Measurements from ENCODE around the gene CLCN4. TPM values are rescaled to one million over a fixed set of nuclear protein-coding genes. Genes with fewer than 3 reads are reported as not detected.

CLCN4 gene
- total and polyA plus RNA-seq, 4 experiments from 2014 or later = 0.28 to 0.29 TPM; not detected in 2

GRCh38 chrX:10172877-10173276 is 16.1 kb downstream of the CLCN4 start:
- CTCF ChIA-PET (ENCODE audit: partially characterized antibody) = no interaction called here
- no peaks in the 10 kb centered on the region for H3K36me3 Mint-ChIP-seq
- intact Hi-C loops (cut with micrococcal nuclease) = no loop called here

GRCh38 chrX:10173331-10173900 is 16.6 kb downstream of the CLCN4 start:
- Mint-ChIP-seq H3K36me3 (no peaks in the 10 kb centered on the region), H3K9me3 (no peaks in the 10 kb centered on the region), H3K4me3 (no peak overlapping the region), H3K27ac (no peak overlapping the region), H3K4me1 (peaks cover 0 to 1% (median 0%) of the 10 kb centered on the region in 4 donors), H3K27me3 (peaks cover 3 to 6% of the 10 kb centered on the region in 2 donors)
- Histone ChIP-seq H3K4me3 (ENCODE audit: low read length in 2 of 2) (no peak overlapping the region), H3K27ac (ENCODE audit: low read depth, low read length) (no peak overlapping the region), H3K36me3 (ENCODE audit: insufficient read depth, low read length) (no peaks in the 10 kb centered on the region), H3K4me1 (ENCODE audit: insufficient read depth, low read length) (no peaks in the 10 kb centered on the region), H3K9me3 (ENCODE audit: control insufficient read depth in 1 of 2, low read length in 2 of 2) (no peaks in the 10 kb centered on the region), H3K27me3 (ENCODE audit: insufficient read depth, low read length) (no peaks in the 10 kb centered on the region)
- DNase-seq = no peak
- intact Hi-C loops (cut with micrococcal nuclease) = no loop called here
- ChIA-PET CTCF (ENCODE audit: partially characterized antibody) (interaction anchor here (2.3 kb wide), 1 partner anchor 17 kb away, joined by 10 read pairs; no protein-coding TSS in a partner anchor), POLR2A (ENCODE audit: partially characterized antibody) (no interaction called here)

More at GRCh38 chrX:10172877-10173276, 16.1 kb downstream of the CLCN4 start:
- H3K4me3 ChIP-seq (ENCODE audit: low read length in 2 of 2) = no peak overlapping the region
- no peak overlapping the region for H3K27ac Mint-ChIP-seq
- H3K27me3 ChIP-seq (ENCODE audit: insufficient read depth, low read length) = no peaks in the 10 kb centered on the region
- DNase-seq = no peak
- no peak overlapping the region for H3K27ac ChIP-seq (ENCODE audit: low read depth, low read length)
- no peaks in the 10 kb centered on the region for H3K9me3 Mint-ChIP-seq
- H3K4me1 ChIP-seq (ENCODE audit: insufficient read depth, low read length) = no peaks in the 10 kb centered on the region
- H3K36me3 ChIP-seq (ENCODE audit: insufficient read depth, low read length) = no peaks in the 10 kb centered on the region
- POLR2A ChIA-PET (ENCODE audit: partially characterized antibody) = no interaction called here
- H3K27me3 Mint-ChIP-seq = peaks cover 2 to 6% of the 10 kb centered on the region in 2 donors
- H3K4me1 Mint-ChIP-seq = peaks cover 0 to 1% (median 0%) of the 10 kb centered on the region in 4 donors
- no peaks in the 10 kb centered on the region for H3K9me3 ChIP-seq (ENCODE audit: control insufficient read depth in 1 of 2, low read length in 2 of 2)
- H3K4me3 Mint-ChIP-seq = no peak overlapping the region

DNA sequence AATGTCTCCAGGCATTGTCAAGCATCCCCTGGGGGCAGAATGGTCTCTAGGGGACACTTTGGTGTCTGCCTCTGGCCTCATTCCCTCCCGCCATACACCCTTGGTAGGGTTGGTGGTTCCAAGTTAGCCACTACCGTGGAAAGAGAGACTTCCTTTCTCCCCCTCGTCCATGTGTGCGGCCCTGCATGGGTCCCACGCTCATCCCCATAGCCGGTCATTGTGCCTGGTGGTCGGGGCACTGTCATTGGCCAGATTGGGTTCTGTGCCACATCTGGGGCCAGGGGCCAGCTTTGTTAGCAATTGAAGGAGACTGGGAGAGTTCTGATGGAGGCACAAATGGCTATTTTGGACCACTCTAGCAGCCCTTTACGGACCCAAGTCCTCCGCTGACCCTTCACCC is 17.3 kb downstream of the CLCN4 start:
- Histone ChIP-seq H3K27me3 (ENCODE audit: insufficient read depth, low read length) (no peaks in the 10 kb centered on the region), H3K36me3 (ENCODE audit: insufficient read depth, low read length) (no peaks in the 10 kb centered on the region), H3K9me3 (ENCODE audit: control insufficient read depth in 1 of 2, low read length in 2 of 2) (no peaks in the 10 kb centered on the region), H3K4me1 (ENCODE audit: insufficient read depth, low read length) (no peaks in the 10 kb centered on the region), H3K4me3 (ENCODE audit: low read length in 2 of 2) (no peak overlapping the region), H3K27ac (ENCODE audit: low read depth, low read length) (no peak overlapping the region)
- no peaks in the 10 kb centered on the region for H3K9me3 Mint-ChIP-seq
- intact Hi-C loops (cut with micrococcal nuclease) = no loop called here
- peaks cover 0 to 1% (median 0%) of the 10 kb centered on the region in 4 donors for H3K4me1 Mint-ChIP-seq
- no peak for DNase-seq
- H3K4me3 Mint-ChIP-seq = no peak overlapping the region
- H3K36me3 Mint-ChIP-seq = no peaks in the 10 kb centered on the region
- no peak overlapping the region for H3K27ac Mint-ChIP-seq
- peaks cover 3 to 7% of the 10 kb centered on the region in 2 donors for H3K27me3 Mint-ChIP-seq
- ChIA-PET POLR2A (ENCODE audit: partially characterized antibody) (no interaction called here), CTCF (ENCODE audit: partially characterized antibody) (interaction anchor here (2.3 kb wide), 1 partner anchor 16 kb away, joined by 10 read pairs; no protein-coding TSS in a partner anchor)

GRCh38 chrX:10174810-10175209 is 18.0 kb downstream of the CLCN4 start:
- Mint-ChIP-seq H3K36me3 (no peaks in the 10 kb centered on the region), H3K4me1 (peaks cover 0 to 1% (median 0%) of the 10 kb centered on the region in 4 donors), H3K4me3 (no peak overlapping the region), H3K9me3 (no peaks in the 10 kb centered on the region), H3K27me3 (peaks cover 3 to 7% of the 10 kb centered on the region in 2 donors), H3K27ac (no peak overlapping the region)
- Histone ChIP-seq H3K27ac (ENCODE audit: low read depth, low read length) (no peak overlapping the region), H3K36me3 (ENCODE audit: insufficient read depth, low read length) (no peaks in the 10 kb centered on the region), H3K4me3 (ENCODE audit: low read length in 2 of 2) (no peak overlapping the region), H3K27me3 (ENCODE audit: insufficient read depth, low read length) (no peaks in the 10 kb centered on the region), H3K4me1 (ENCODE audit: insufficient read depth, low read length) (no peaks in the 10 kb centered on the region), H3K9me3 (ENCODE audit: control insufficient read depth in 1 of 2, low read length in 2 of 2) (no peaks in the 10 kb centered on the region)
- POLR2A ChIA-PET (ENCODE audit: partially characterized antibody) = no interaction called here
- no peak for DNase-seq
- intact Hi-C loops (cut with micrococcal nuclease) = no loop called here
- CTCF ChIA-PET (ENCODE audit: partially characterized antibody) = interaction anchor here (2.3 kb wide), 1 partner anchor 15 kb away, joined by 10 read pairs; no protein-coding TSS in a partner anchor

- intact Hi-C loops (cut with micrococcal nuclease) = no loop called here
- Mint-ChIP-seq H3K9me3 (no peaks in the 10 kb centered on the region), H3K36me3 (no peaks in the 10 kb centered on the region), H3K4me3 (no peak overlapping the region), H3K4me1 (peaks cover 0 to 1% (median 0%) of the 10 kb centered on the region in 4 donors), H3K27me3 (peaks cover 3 to 7% of the 10 kb centered on the region in 2 donors), H3K27ac (no peak overlapping the region)
- DNase-seq = no peak
- no peaks in the 10 kb centered on the region for H3K4me1 ChIP-seq (ENCODE audit: insufficient read depth, low read length)
- no peaks in the 10 kb centered on the region for H3K36me3 ChIP-seq (ENCODE audit: insufficient read depth, low read length)
- H3K27me3 ChIP-seq (ENCODE audit: insufficient read depth, low read length) = no peaks in the 10 kb centered on the region
- H3K27ac ChIP-seq (ENCODE audit: low read depth, low read length) = no peak overlapping the region
- no peak overlapping the region for H3K4me3 ChIP-seq (ENCODE audit: low read length in 2 of 2)
- CTCF ChIA-PET (ENCODE audit: partially characterized antibody) = interaction anchor here (2.3 kb wide), 1 partner anchor 15 kb away, joined by 10 read pairs; no protein-coding TSS in a partner anchor
- no peaks in the 10 kb centered on the region for H3K9me3 ChIP-seq (ENCODE audit: control insufficient read depth in 1 of 2, low read length in 2 of 2)
- POLR2A ChIA-PET (ENCODE audit: partially characterized antibody) = no interaction called here
Measured at GRCh38 chrX:10175319-10175871, 18.6 kb downstream of the CLCN4 start.

- peak overlapping the region in 1 of 7 donors; percentile 26 for H3K27ac Mint-ChIP-seq
- Histone ChIP-seq H3K27me3 (ENCODE audit: insufficient read depth, low read length) (no peaks in the 10 kb centered on the region), H3K9me3 (ENCODE audit: control insufficient read depth in 1 of 2, low read length in 2 of 2) (no peaks in the 10 kb centered on the region), H3K36me3 (ENCODE audit: insufficient read depth, low read length) (no peaks in the 10 kb centered on the region), H3K4me1 (ENCODE audit: insufficient read depth, low read length) (no peaks in the 10 kb centered on the region), H3K27ac (ENCODE audit: low read depth, low read length) (no peak overlapping the region), H3K4me3 (ENCODE audit: low read length in 2 of 2) (no peak overlapping the region)
- peaks cover 3 to 7% of the 10 kb centered on the region in 2 donors for H3K27me3 Mint-ChIP-seq
- no peaks in the 10 kb centered on the region for H3K36me3 Mint-ChIP-seq
- intact Hi-C loops (cut with micrococcal nuclease) = no loop called here
- no peak overlapping the region for H3K4me3 Mint-ChIP-seq
- no peaks in the 10 kb centered on the region for H3K9me3 Mint-ChIP-seq
- H3K4me1 Mint-ChIP-seq = peaks cover 0 to 1% (median 0%) of the 10 kb centered on the region in 4 donors
- ChIA-PET CTCF (ENCODE audit: partially characterized antibody) (interaction anchor here (1.0 to 1.3 kb wide), 3 partner anchors 11 to 57 kb away, joined by 3 to 4 read pairs (median 3); no protein-coding TSS in a partner anchor), POLR2A (ENCODE audit: partially characterized antibody) (no interaction called here)
- DNase-seq = no peak
Measured at GRCh38 chrX:10176121-10177003, 19.6 kb downstream of the CLCN4 start.

DNA sequence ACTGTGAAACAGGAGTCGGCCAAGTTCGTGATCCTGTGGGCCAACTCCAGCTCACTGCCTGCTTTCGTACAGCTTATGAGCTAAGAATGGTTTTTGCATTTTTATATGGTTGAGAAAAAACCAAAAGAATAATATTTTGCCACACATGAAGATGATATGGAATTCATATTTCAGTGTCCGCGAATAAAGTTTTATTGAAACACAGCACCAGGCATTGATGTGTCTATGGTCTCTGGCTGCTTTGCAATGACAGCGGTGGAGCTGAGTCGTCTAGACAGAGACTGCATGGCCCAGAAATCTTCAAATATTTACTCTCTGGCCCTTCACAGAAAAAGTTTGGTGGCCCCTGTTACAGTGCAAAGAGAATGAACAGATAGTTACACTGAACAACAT is 20.2 kb downstream of the CLCN4 start:
- Mint-ChIP-seq H3K36me3 (no peaks in the 10 kb centered on the region), H3K4me3 (no peak overlapping the region), H3K27me3 (peaks cover 3 to 7% of the 10 kb centered on the region in 2 donors), H3K4me1 (peaks cover 0 to 1% (median 0%) of the 10 kb centered on the region in 4 donors), H3K27ac (no peak overlapping the region), H3K9me3 (no peaks in the 10 kb centered on the region)
- DNase-seq = no peak
- no peak overlapping the region for H3K27ac ChIP-seq (ENCODE audit: low read depth, low read length)
- intact Hi-C loops (cut with micrococcal nuclease) = no loop called here
- no peaks in the 10 kb centered on the region for H3K4me1 ChIP-seq (ENCODE audit: insufficient read depth, low read length)
- ChIA-PET CTCF (ENCODE audit: partially characterized antibody) (interaction anchor here (1.0 to 1.3 kb wide), 3 partner anchors 10 to 57 kb away, joined by 3 to 4 read pairs (median 3); no protein-coding TSS in a partner anchor), POLR2A (ENCODE audit: partially characterized antibody) (no interaction called here)
- H3K9me3 ChIP-seq (ENCODE audit: control insufficient read depth in 1 of 2, low read length in 2 of 2) = no peaks in the 10 kb centered on the region
- H3K27me3 ChIP-seq (ENCODE audit: insufficient read depth, low read length) = no peaks in the 10 kb centered on the region
- H3K36me3 ChIP-seq (ENCODE audit: insufficient read depth, low read length) = no peaks in the 10 kb centered on the region
- no peak overlapping the region for H3K4me3 ChIP-seq (ENCODE audit: low read length in 2 of 2)

Measured in CD4-positive, alpha-beta memory T cell (primary cell).